NCI-H1092 treated with DMSO at 0.1 percent for 48 hours (cell line): ENCODE data around the gene TNP1.

Source experiments
- DNase-seq: peaks from one replicate; lab custom pipeline; 2025; lab: John Stamatoyannopoulos, UW

TNP1 gene

GRCh38 chr2:216839688-216840087 lies 20.2 kb downstream of the TNP1 start:
- DNase-seq, result no peak

- DNase-seq, result peak; percentile 15
Observed at GRCh38 chr2:216838151-216838550, 21.7 kb downstream of the TNP1 start.

- DNase-seq, result no peak
Observed at GRCh38 chr2:216837740-216838139, 22.1 kb downstream of the TNP1 start.

DNA sequence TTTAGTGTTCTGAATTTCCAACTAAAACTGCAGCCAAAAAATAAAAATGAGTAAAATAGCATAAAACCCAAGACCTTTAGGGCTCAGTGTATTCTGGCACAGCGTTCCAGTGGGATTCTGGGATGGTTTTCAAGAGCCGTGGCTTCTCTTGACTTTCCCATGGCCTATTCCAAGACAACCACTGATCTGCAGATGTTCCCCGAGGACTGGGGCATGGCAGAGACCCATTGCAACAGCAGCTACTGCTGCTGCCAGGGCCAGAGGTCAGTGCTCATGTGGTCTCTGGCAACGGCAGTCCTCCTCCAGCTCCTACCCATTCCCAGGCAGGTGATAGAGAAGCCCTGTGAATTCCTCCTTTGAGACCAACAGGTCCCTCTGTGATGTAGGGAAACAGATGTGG lies 26.8 kb downstream of the TNP1 start:
- no peak for DNase-seq

- peak; percentile 12 for DNase-seq
Observed at GRCh38 chr2:216830346-216830745, 29.5 kb downstream of the TNP1 start.

DNA sequence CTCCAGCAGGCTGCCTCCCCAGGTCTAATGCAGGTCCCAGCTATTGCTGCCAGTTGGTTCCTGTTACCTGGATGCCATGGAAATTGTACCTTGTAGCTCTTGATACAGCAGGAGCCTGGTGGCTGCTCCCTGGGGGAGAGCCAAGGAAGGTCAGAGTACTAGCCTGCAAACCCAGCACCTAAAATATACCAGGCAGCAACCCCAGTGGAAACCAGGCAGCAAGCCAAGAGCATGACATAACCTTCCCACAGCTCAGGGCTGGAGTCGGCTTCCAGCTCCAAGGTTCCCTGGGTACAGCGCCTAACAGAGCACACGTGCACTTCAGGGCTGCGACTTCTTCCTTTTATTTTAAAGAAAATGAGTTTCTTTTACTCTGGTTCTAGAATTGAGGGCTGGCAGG lies 30.3 kb downstream of the TNP1 start:
- DNase-seq, result peak; percentile 66

DNA sequence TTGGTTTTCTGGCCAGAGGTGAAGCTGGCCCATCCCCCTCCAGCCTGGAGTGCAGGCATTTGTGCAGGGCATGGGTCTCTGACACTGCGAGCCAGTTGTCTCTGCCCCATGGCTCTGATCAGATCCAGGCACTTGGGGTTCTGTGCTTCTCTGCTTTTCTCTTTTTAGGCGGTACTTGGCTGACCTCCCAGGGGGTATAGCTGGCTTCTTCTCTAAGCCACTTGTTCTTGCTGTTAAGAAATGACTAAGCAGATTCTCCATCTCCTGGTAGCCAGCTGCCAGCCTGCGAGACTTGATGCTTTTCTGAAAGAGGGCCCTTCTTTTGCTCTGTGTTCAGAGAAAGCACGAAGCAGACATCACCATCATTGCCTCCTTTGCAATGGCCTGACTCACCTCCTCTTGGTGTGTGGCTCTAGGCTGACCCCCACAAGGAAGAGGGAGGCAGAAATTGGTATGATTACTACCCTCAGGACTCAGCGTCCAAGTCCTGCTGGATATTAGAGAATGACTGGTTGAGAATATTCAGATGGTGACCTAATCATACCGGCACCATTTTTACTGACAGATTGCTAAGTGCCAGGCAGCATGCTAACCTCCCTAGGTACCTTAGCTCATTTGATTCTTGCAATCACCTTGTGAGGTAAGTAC lies 32.7 kb downstream of the TNP1 start:
- DNase-seq, result no peak

DNA sequence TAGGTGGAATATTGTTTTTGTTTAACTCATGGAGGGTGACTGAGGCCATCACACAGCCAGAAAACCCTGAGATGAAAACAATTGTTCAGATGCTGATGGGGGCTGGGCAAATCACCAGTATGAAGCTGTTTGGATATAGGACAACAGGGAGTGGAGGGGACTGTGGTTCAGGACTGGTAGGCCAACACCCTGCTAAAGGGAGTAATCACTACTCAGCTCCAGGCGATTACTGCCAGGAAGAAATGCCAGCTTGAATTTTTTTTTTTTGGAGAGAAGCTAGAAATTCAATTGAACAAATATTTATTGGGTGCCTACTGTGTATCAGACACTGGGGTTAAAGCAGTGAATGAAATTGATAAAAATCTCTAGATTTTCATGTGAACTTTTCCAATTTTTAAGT lies 37.4 kb downstream of the TNP1 start:
- DNase-seq, result no peak

DNA sequence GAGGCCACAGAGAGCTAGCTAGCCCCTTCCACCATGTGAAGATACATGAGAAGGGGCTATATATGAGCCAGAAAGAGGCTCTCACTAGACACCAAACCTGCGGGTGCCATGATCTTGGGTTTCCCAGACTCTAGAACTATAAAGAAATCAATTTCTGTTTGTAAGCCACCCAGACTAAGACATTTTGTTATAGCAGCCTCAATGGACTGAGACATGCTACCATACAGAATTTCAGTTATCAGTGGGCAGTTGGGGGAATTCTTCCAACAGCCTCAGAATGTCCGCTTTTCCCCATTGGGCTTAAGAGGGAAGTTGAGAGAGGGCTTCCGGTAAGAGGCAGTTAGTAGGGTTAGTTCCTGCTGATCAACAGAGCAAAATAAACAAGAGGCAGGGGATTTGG lies 39.2 kb downstream of the TNP1 start:
- no peak for DNase-seq

GRCh38 chr2:216819766-216820165 lies 40.1 kb downstream of the TNP1 start:
- no peak for DNase-seq

GRCh38 chr2:216819055-216819454 lies 40.8 kb downstream of the TNP1 start:
- DNase-seq, result no peak

GRCh38 chr2:216810399-216811160 lies 49.3 kb downstream of the TNP1 start:
- DNase-seq, result no peak
